K562 (cell line): ENCODE measurements around the gene UNKL. TPM values are rescaled to one million over a fixed set of nuclear protein-coding genes. Genes with fewer than 3 reads are reported as not detected.
A peak's percentile ranks its signal among the peaks of the same experiment; 100 is the strongest.

Source experiments
- ATAC-seq: fragments of 200-7000 bp; cut with Tn5 transposase; 3 replicates; pipeline ENCODE4 v1.9.1; 2020; ENCODE audit warnings: moderate library complexity
- BruUV-seq: library from RNA; stranded (reverse); fragments of 400-500 nt; replicated peaks from 2 replicates; lab custom pipeline; 2021; lab: Mats Ljungman, UMichigan
- CTCF ChIA-PET: fragments of 300-600 bp; formaldehyde crosslinking; extraction: SDS; loops from one replicate; lab custom pipeline; 2021; ENCODE audit warnings: low intra/inter-chr PET ratio; lab: Yijun Ruan, JAX
- POLR2A ChIA-PET: fragments of 300-600, 350-650 bp; sonication (Branson Sonifier 250); formaldehyde crosslinking; extraction: SDS; loops from one replicate; lab custom pipeline; 2021; ENCODE audit warnings: antibody characterized with exemption, inconsistent platforms; lab: Yijun Ruan, JAX
- DNase-seq, 4 experiments: peaks; one replicate each; pipeline versions ENCODE4 v3.0.0 to v3.0.0-alpha.2; 2011 to 2018; ENCODE audit warnings: low spot score in 3 of 4, mixed read lengths in 3 of 4; ENCODE audit errors: extremely low read depth in 1 of 4
- FAIRE-seq: peaks from 2 replicates; lab custom pipeline; 2011; peaks lifted over from hg19 to GRCh38; lab: Jason Lieb, UNC
- H2AFZ ChIP-seq: 2 replicates; pipeline ENCODE4 v1.6.0; 2011; ENCODE audit warnings: low read depth, low read length, control low read depth, inconsistent platforms
- H3K27ac ChIP-seq: fragments of 200-600 bp; 3 replicates; pipeline ENCODE4 v1.8.0; 2011; ENCODE audit warnings: low read depth, mild to moderate bottlenecking, control low read depth, inconsistent platforms, low read length, moderate library complexity, mixed read lengths; ENCODE audit errors: extremely low read depth
- H3K27me3 ChIP-seq, 2 experiments: fragments of 300-600 bp in 1 of 2; 2 replicates in 1 of 2; 3 replicates in 1 of 2; pipeline versions ENCODE4 v1.6.0 to v1.8.0; 2011; ENCODE audit warnings: inconsistent platforms in 2 of 2, low read length in 2 of 2, mild to moderate bottlenecking in 1 of 2, mixed read lengths in 1 of 2, moderate library complexity in 1 of 2; ENCODE audit not compliant: control insufficient read depth in 2 of 2, insufficient read depth in 2 of 2
- H3K36me3 ChIP-seq: fragments of 300-600 bp; 3 replicates; pipeline ENCODE4 v1.8.0; 2011; ENCODE audit warnings: mild to moderate bottlenecking, low read length, inconsistent platforms; ENCODE audit not compliant: control insufficient read depth, insufficient read depth
- H3K4me1 ChIP-seq, 2 experiments: fragments of 200-600 bp in 1 of 2; replicated peaks in 1 of 2; 2 replicates in 1 of 2; 3 replicates in 1 of 2; pipeline versions ENCODE4 v1.5.1 to v1.8.0; 2011; ENCODE audit warnings: inconsistent platforms in 2 of 2, low read length in 2 of 2, mild to moderate bottlenecking in 1 of 2, mixed read lengths in 1 of 2, moderate library complexity in 1 of 2; ENCODE audit not compliant: control insufficient read depth in 2 of 2, insufficient read depth in 2 of 2
- H3K4me2 ChIP-seq: 2 replicates; pipeline ENCODE4 v1.6.1; 2011; ENCODE audit warnings: low read length, control low read depth, inconsistent platforms, mixed read lengths; ENCODE audit not compliant: insufficient read depth
- H3K4me3 ChIP-seq: fragments of 200-600 bp; sonication (generic), shearing (Covaris generic); 2 replicates; pipeline ENCODE4 v1.5.1; 2016; ENCODE audit warnings: control low read depth, inconsistent platforms
- H3K79me2 ChIP-seq: fragments of 200-600 bp; 3 replicates; pipeline ENCODE4 v1.8.0; 2011; ENCODE audit warnings: low read length, inconsistent platforms; ENCODE audit not compliant: control insufficient read depth, insufficient read depth
- H3K9ac ChIP-seq, 2 experiments: 2 replicates each; pipeline versions ENCODE4 v1.6.0 to v1.6.1; 2011; ENCODE audit warnings: low read depth in 2 of 2, low read length in 2 of 2, control low read depth in 1 of 2, inconsistent platforms in 1 of 2, mild to moderate bottlenecking in 1 of 2, mixed read lengths in 1 of 2; ENCODE audit not compliant: insufficient read depth in 1 of 2
- H3K9me1 ChIP-seq: one replicate; pipeline ENCODE4 v1.6.0; 2011; ENCODE audit warnings: inconsistent platforms, mild to moderate bottlenecking, low read length, moderate library complexity; ENCODE audit not compliant: control insufficient read depth, insufficient read depth
- H3K9me3 ChIP-seq: replicated peaks from 2 replicates; pipeline ENCODE4 v1.5.1; 2011; ENCODE audit warnings: low read depth, low read length, inconsistent platforms; ENCODE audit not compliant: control insufficient read depth, insufficient read depth
- H4K20me1 ChIP-seq: replicated peaks from 2 replicates; pipeline ENCODE4 v1.6.1; 2011; ENCODE audit warnings: low read length, inconsistent platforms, mixed read lengths; ENCODE audit not compliant: control insufficient read depth, insufficient read depth
- AFF4 ChIP-seq: sonication (generic); formaldehyde crosslinking; IDR thresholded peaks from 2 replicates; pipeline ENCODE4 v1.8.0; 2023; ENCODE audit warnings: mild to moderate bottlenecking, missing genetic modification reagents
- NR3C1 ChIP-seq: sonication (generic); formaldehyde crosslinking; IDR thresholded peaks from 2 replicates; pipeline ENCODE4 v1.8.1; 2022; ENCODE audit warnings: missing genetic modification reagents
- RBM34 ChIP-seq: fragments of 200-400 bp; formaldehyde crosslinking; IDR thresholded peaks from 2 replicates; pipeline ENCODE4 v1.6.1; 2018; ENCODE audit warnings: low read length, borderline replicate concordance; ENCODE audit not compliant: insufficient read depth
- RBM39 ChIP-seq: fragments of 200-400 bp; formaldehyde crosslinking; optimal IDR thresholded peaks from 2 replicates; pipeline ENCODE3; 2018; ENCODE audit warnings: low read depth, low read length
- ZNF253 ChIP-seq: fragments of 250-450 bp; sonication (Bioruptor Pico); conservative IDR thresholded peaks from 2 replicates; pipeline ENCODE4 v1.6.1; 2021; ENCODE audit warnings: mild to moderate bottlenecking
- ZNF408 ChIP-seq: fragments of 250-450 bp; sonication (Bioruptor Pico); IDR thresholded peaks from 2 replicates; pipeline ENCODE4 v1.4.0; 2020; ENCODE audit warnings: low read depth, mild to moderate bottlenecking, moderate library complexity
- ZNF778 ChIP-seq: fragments of 450-650 bp; formaldehyde crosslinking; IDR thresholded peaks from 2 replicates; pipeline ENCODE4 v1.4.0; 2020; ENCODE audit warnings: mild to moderate bottlenecking, moderate library complexity
- WGBS: fragments of 100-300 bp; shearing (Covaris generic); methylation state at CpG from one replicate; pipeline ENCODE4 v1.1.6; 2016; ENCODE audit warnings: low coverage, mixed read lengths; ENCODE audit not compliant: insufficient coverage; ENCODE audit errors: missing lambda C conversion rate; 5-methylcytosine and 5-hydroxymethylcytosine counted together
- in situ Hi-C: fragments of 300-500 bp; cut with MboI; formaldehyde crosslinking; loops from 4 replicates; pipeline ENCODE4 v1.15.0; 2018; ENCODE audit warnings: inconsistent platforms, mixed read lengths
- intact Hi-C: fragments of 100-400 bp; cut with micrococcal nuclease; formaldehyde crosslinking; loops from 2 replicates; pipeline ENCODE4 v1.14.2; 2022
- polyA plus RNA-seq, 8 experiments: library from polyadenylated mRNA; depleted of rRNA in 4 of 8; stranded (reverse) in 5 of 8; unstranded in 3 of 8; fragments of >200 nt; fragmentation: Nextera tagmentation in 2 of 8; fragmentation: Illumina TruSeq in 1 of 8; extraction: Ambion mirVana in 2 of 8; extraction: Trizol in 1 of 8; gene quantifications; 2 replicates each; pipeline versions ENCODE4 v1.2.1 to v1.2.3, GENCODE V29; 2011 to 2014; ENCODE audit warnings: inconsistent platforms in 1 of 8, missing spikeins in 1 of 8
- total RNA-seq, 7 experiments: library from RNA; depleted of rRNA in 6 of 7; stranded (reverse); fragments of >200 nt in 6 of 7; fragmentation: Illumina TruSeq in 2 of 7; extraction: Trizol in 2 of 7; gene quantifications; 2 replicates each; pipeline versions ENCODE4 v1.2.1 to v1.2.3, GENCODE V29; 2011 to 2021; ENCODE audit warnings: low replicate concordance in 1 of 7

The UNKL gene
- total and polyA plus RNA-seq, 9 of the 15 experiments (the other 6 are each of a cell fraction or from before 2014, with no cell fraction given), result 0.37 to 30.2 (median 5.1) TPM

GRCh38 chr16:1379304-1380076 lies 35.0 kb downstream of the UNKL start:
- DNase-seq (peak; percentile 86 to 94 (median 92)), FAIRE-seq (no peak), ATAC-seq (peak; percentile 85)
- Histone ChIP-seq H4K20me1 (peaks cover 8% of the 10 kb centered on the region; the same call in 1 of the 2 replicates), H3K27me3 (no peaks in the 10 kb centered on the region), H3K4me3 (peak overlapping the region; percentile 76), H3K9ac (peak overlapping the region; percentile 97 to 100), H3K27ac (peak overlapping the region; percentile 100), H2AFZ (peak overlapping the region; percentile 70), H3K4me1 (peaks cover 19 to 68% of the 10 kb centered on the region in 2 experiments; a peak in 4 of 5 replicates), H3K9me3 (no peaks in the 10 kb centered on the region), H3K4me2 (peak overlapping the region; percentile 88), H3K9me1 (peaks cover 5% of the 10 kb centered on the region), H3K79me2 (peaks cover 33% of the 10 kb centered on the region), H3K36me3 (peaks cover 8% of the 10 kb centered on the region; the same call in 2 of the 3 replicates)
- intact Hi-C loops (no loop called here), in situ Hi-C loops (no loop called here)
- no TSS peak for BruUV-seq
- WGBS, result under 1% methylated on average over 44 of the region's 95 CpGs
- CTCF ChIA-PET, result no interaction called here
- POLR2A ChIA-PET, result interaction anchor here (0.6 to 4.2 kb wide), 30 partner anchors 10 to 775 kb away, joined by 3 to 73 read pairs (median 5); partner anchors contain the start of genes EME2, FAHD1, HAGH and MRPS34
- TF ChIP-seq ZNF253 (CRISPR knock-in tag) (no peak), AFF4 (CRISPR knock-in tag) (peak; percentile 91), ZNF778 (CRISPR knock-in tag) (no peak), ZNF408 (CRISPR knock-in tag) (no peak), RBM34 (no peak), NR3C1 (CRISPR knock-in tag) (0 out of 2 replicates have a peak, but pooled peaks have one; percentile 81), RBM39 (no peak)
